ENCODE data around the gene OSBPL5.

DNA sequence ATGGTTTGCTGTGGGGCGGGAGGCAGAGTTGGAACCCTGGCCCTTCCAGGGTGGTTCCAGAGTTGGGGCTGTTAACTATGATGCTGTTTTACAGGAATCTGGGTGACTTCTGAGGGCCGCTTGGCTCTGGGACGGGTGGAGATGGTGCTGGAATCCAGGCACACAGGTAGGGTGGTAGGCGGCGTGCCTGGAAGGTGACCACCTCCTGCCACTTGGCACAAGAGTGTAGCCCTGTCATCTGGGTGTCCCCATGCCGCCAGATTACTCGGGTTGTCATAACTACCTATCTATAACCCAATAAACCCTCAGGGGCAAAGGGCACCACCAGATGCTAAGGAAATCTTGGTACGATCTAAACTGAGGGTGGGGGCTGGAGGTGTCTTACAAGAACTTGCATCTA lies 109.2 kb downstream of the OSBPL5 start:
- TF ChIP-seq, protein P1, sequence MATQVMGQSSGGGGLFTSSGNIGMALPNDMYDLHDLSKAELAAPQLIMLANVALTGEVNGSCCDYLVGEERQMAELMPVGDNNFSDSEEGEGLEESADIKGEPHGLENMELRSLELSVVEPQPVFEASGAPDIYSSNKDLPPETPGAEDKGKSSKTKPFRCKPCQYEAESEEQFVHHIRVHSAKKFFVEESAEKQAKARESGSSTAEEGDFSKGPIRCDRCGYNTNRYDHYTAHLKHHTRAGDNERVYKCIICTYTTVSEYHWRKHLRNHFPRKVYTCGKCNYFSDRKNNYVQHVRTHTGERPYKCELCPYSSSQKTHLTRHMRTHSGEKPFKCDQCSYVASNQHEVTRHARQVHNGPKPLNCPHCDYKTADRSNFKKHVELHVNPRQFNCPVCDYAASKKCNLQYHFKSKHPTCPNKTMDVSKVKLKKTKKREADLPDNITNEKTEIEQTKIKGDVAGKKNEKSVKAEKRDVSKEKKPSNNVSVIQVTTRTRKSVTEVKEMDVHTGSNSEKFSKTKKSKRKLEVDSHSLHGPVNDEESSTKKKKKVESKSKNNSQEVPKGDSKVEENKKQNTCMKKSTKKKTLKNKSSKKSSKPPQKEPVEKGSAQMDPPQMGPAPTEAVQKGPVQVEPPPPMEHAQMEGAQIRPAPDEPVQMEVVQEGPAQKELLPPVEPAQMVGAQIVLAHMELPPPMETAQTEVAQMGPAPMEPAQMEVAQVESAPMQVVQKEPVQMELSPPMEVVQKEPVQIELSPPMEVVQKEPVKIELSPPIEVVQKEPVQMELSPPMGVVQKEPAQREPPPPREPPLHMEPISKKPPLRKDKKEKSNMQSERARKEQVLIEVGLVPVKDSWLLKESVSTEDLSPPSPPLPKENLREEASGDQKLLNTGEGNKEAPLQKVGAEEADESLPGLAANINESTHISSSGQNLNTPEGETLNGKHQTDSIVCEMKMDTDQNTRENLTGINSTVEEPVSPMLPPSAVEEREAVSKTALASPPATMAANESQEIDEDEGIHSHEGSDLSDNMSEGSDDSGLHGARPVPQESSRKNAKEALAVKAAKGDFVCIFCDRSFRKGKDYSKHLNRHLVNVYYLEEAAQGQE (IDR thresholded peaks at IDR 0.05; ENCODE audit: insufficient read depth in 1 of 2, low read depth in 2 of 2, low read length in 2 of 2) = no peak
- TF ChIP-seq SIN3A (IDR thresholded peaks at IDR 0.05; ENCODE audit: borderline replicate concordance, insufficient read depth, low read length) (no peak), POLR2AphosphoS5 (IDR thresholded peaks at IDR 0.05; ENCODE audit: low read depth, low read length) (no peak)

Measured in PFSK-1 (cell line).